CD4-positive, alpha-beta T cell (primary cell): Measurements from ENCODE around the gene MX2. TPM values are rescaled to one million over a fixed set of nuclear protein-coding genes. Genes with fewer than 3 reads are reported as not detected.

Source experiments
- ATAC-seq: fragments of 200-7000 bp; cut with Tn5 transposase; one replicate; pipeline ENCODE4 v1.10.0; 2022; ENCODE audit warnings: mild to moderate bottlenecking; ENCODE audit not compliant: poor library complexity
- CTCF ChIA-PET: fragments of 350-600 bp; sonication (Branson Sonifier 250); formaldehyde crosslinking; loops from one replicate; lab custom pipeline; 2021; ENCODE audit warnings: antibody characterized with exemption, inconsistent platforms; lab: Charles Lee
- POLR2A ChIA-PET: fragments of 350-600 bp; sonication (Branson Sonifier 250); formaldehyde crosslinking; loops from one replicate; lab custom pipeline; 2021; ENCODE audit warnings: antibody characterized with exemption, inconsistent platforms; lab: Charles Lee
- DNase-seq, 14 experiments: peaks; one replicate each; pipeline ENCODE4 v3.0.0-alpha.2; 2013 to 2020; ENCODE audit warnings: mixed read lengths in 2 of 14
- H3K27ac ChIP-seq, 2 donors: one replicate each; pipeline versions ENCODE4 v1.5.1 to v1.7.0; 2013; ENCODE audit warnings: low read length in 2 of 2, low read depth in 1 of 2, mild to moderate bottlenecking in 1 of 2
- H3K27me3 ChIP-seq, 2 experiments: 1 replicate in 1 of 2; 2 replicates in 1 of 2; pipeline versions ENCODE4 v1.6.1 to v1.7.0; 2013; ENCODE audit warnings: low read length in 2 of 2, control low read depth in 1 of 2, mild to moderate bottlenecking in 1 of 2, moderate library complexity in 1 of 2; ENCODE audit not compliant: insufficient read depth in 2 of 2, control insufficient read depth in 1 of 2
- H3K36me3 ChIP-seq: one replicate; pipeline ENCODE4 v1.6.1; 2013; ENCODE audit warnings: low read length, control low read depth; ENCODE audit not compliant: insufficient read depth
- H3K4me1 ChIP-seq: one replicate; pipeline ENCODE4 v1.6.1; 2013; ENCODE audit warnings: low read length, control low read depth; ENCODE audit not compliant: insufficient read depth
- H3K4me3 ChIP-seq: one replicate; pipeline ENCODE4 v1.5.1; 2013; ENCODE audit warnings: mild to moderate bottlenecking, low read length, moderate library complexity
- H3K9me3 ChIP-seq, 2 experiments: 1 replicate in 1 of 2; 2 replicates in 1 of 2; pipeline versions ENCODE4 v1.6.1 to v1.7.0; 2013; ENCODE audit warnings: low read length in 2 of 2, mild to moderate bottlenecking in 2 of 2, control low read depth in 1 of 2, moderate library complexity in 1 of 2; ENCODE audit not compliant: control insufficient read depth in 1 of 2, insufficient read depth in 1 of 2
- H3K27ac Mint-ChIP-seq: one replicate; pipeline ENCODE4 v1.8.0; 2020; ENCODE audit warnings: mixed read lengths
- H3K27me3 Mint-ChIP-seq: one replicate; pipeline ENCODE4 v1.8.0; 2021; ENCODE audit warnings: mixed read lengths
- H3K36me3 Mint-ChIP-seq: one replicate; pipeline ENCODE4 v1.8.0; 2021; ENCODE audit warnings: low read depth, mixed read lengths
- H3K4me1 Mint-ChIP-seq: one replicate; pipeline ENCODE4 v1.8.0; 2021; ENCODE audit warnings: low read depth, mixed read lengths
- H3K4me3 Mint-ChIP-seq: one replicate; pipeline ENCODE4 v1.8.0; 2020; ENCODE audit warnings: mild to moderate bottlenecking, mixed read lengths
- H3K9me3 Mint-ChIP-seq: one replicate; pipeline ENCODE4 v1.8.0; 2020; ENCODE audit warnings: mixed read lengths
- CTCF ChIP-seq: fragments of 200-600 bp; IDR thresholded peaks from one replicate; pipeline ENCODE4 v1.8.0; 2022; ENCODE audit warnings: antibody characterized with exemption, mild to moderate bottlenecking
- intact Hi-C, 2 experiments: fragments of 100-400 bp; cut with DNase I in 1 of 2; cut with micrococcal nuclease in 1 of 2; formaldehyde crosslinking; loops; one replicate each; pipeline versions ENCODE4 v1.15.1 to v1.9.0; 2023 to 2025; cut with DNase I, micrococcal nuclease
- total RNA-seq, 174 experiments: library from RNA in 2 of 174; stranded (reverse) in 2 of 174; gene quantifications; one replicate each; pipeline ENCODE4 v1.2.3 and lab custom pipeline; 2021 to 2026

MX2 gene
- total RNA-seq, 2 experiments from 2014 or later = 77.8 to 87.1 TPM

GRCh38 chr21:41390043-41390639 is 28.3 kb downstream of the MX2 start:
- no peak for TF ChIP-seq CTCF
- DNase-seq (no peak), ATAC-seq (no peak)
- Mint-ChIP-seq H3K4me1 (peaks cover 4% of the 10 kb centered on the region), H3K27me3 (no peaks in the 10 kb centered on the region), H3K27ac (no peak overlapping the region), H3K4me3 (no peak overlapping the region), H3K9me3 (no peaks in the 10 kb centered on the region), H3K36me3 (peaks cover 80% of the 10 kb centered on the region)
- Histone ChIP-seq H3K36me3 (peaks cover 67% of the 10 kb centered on the region), H3K27ac (no peak overlapping the region), H3K4me3 (no peak overlapping the region), H3K9me3 (no peaks in the 10 kb centered on the region), H3K27me3 (no peaks in the 10 kb centered on the region), H3K4me1 (no peaks in the 10 kb centered on the region)
- intact Hi-C loops = no loop called here
- POLR2A ChIA-PET = no interaction called here
- CTCF ChIA-PET = no interaction called here

- POLR2A ChIA-PET = no interaction called here
- CTCF ChIA-PET = no interaction called here
- H3K27ac ChIP-seq = no peak overlapping the region
- H3K4me1 ChIP-seq = no peaks in the 10 kb centered on the region
- no peak overlapping the region for H3K27ac Mint-ChIP-seq
- intact Hi-C loops = no loop called here
- no peak for TF ChIP-seq CTCF
- H3K9me3 Mint-ChIP-seq = no peaks in the 10 kb centered on the region
- no peak for ATAC-seq
- no peaks in the 10 kb centered on the region for H3K27me3 ChIP-seq
- no peak for DNase-seq
- H3K36me3 ChIP-seq = peaks cover 69% of the 10 kb centered on the region
- H3K4me1 Mint-ChIP-seq = no peaks in the 10 kb centered on the region
- no peaks in the 10 kb centered on the region for H3K9me3 ChIP-seq
- no peaks in the 10 kb centered on the region for H3K27me3 Mint-ChIP-seq
- H3K4me3 ChIP-seq = no peak overlapping the region
- H3K36me3 Mint-ChIP-seq = peaks cover 82% of the 10 kb centered on the region
- H3K4me3 Mint-ChIP-seq = no peak overlapping the region
Measured at GRCh38 chr21:41393876-41394465, 32.1 kb downstream of the MX2 start.

GRCh38 chr21:41396558-41397075 is 34.8 kb downstream of the MX2 start:
- Mint-ChIP-seq H3K9me3 (no peaks in the 10 kb centered on the region), H3K4me3 (no peak overlapping the region), H3K27ac (peak overlapping the region; percentile 65), H3K27me3 (no peaks in the 10 kb centered on the region), H3K36me3 (peaks cover 94% of the 10 kb centered on the region), H3K4me1 (no peaks in the 10 kb centered on the region)
- H3K4me3 ChIP-seq = no peak overlapping the region
- ATAC-seq (no peak), DNase-seq (peak in 1 of 14 experiments; percentile 15)
- CTCF ChIA-PET = no interaction called here
- no peak for TF ChIP-seq CTCF
- POLR2A ChIA-PET = no interaction called here
- peaks cover 70% of the 10 kb centered on the region for H3K36me3 ChIP-seq
- no peak overlapping the region for H3K27ac ChIP-seq
- no peaks in the 10 kb centered on the region for H3K27me3 ChIP-seq
- intact Hi-C loops = no loop called here
- H3K4me1 ChIP-seq = no peaks in the 10 kb centered on the region
- no peaks in the 10 kb centered on the region for H3K9me3 ChIP-seq
